OCI-LY1 (cell line): Measurements from ENCODE around the gene SYNGR1.

Experiments used
- H2AFZ ChIP-seq: fragments of 200-600 bp; sonication (generic), shearing (Covaris generic); 2 replicates; pipeline ENCODE4 v1.6.0; 2014; ENCODE audit warnings: antibody characterized with exemption, mild to moderate bottlenecking, low read length
- H3F3A ChIP-seq: fragments of 200-600 bp; sonication (generic), shearing (Covaris generic); 2 replicates; pipeline ENCODE4 v1.6.0; 2014; ENCODE audit warnings: mild to moderate bottlenecking, antibody characterized with exemption, low read length, moderate library complexity; ENCODE audit not compliant: insufficient read depth
- H3K27ac ChIP-seq: fragments of 200-600 bp; sonication (generic); 2 replicates; pipeline ENCODE4 v1.5.1; 2014; ENCODE audit warnings: low read length, mixed run types, mild to moderate bottlenecking, low read depth; ENCODE audit not compliant: poor library complexity, severe bottlenecking
- H3K27me3 ChIP-seq: fragments of 200-600 bp; sonication (generic); 2 replicates; pipeline ENCODE4 v1.6.0; 2014; ENCODE audit warnings: antibody characterized with exemption, mild to moderate bottlenecking, low read length, moderate library complexity; ENCODE audit not compliant: insufficient read depth
- H3K36me3 ChIP-seq: fragments of 200-600 bp; sonication (generic); 2 replicates; pipeline ENCODE4 v1.6.1; 2014; ENCODE audit warnings: mild to moderate bottlenecking, antibody characterized with exemption, low read length, moderate library complexity, mixed read lengths; ENCODE audit not compliant: insufficient read depth
- H3K4me1 ChIP-seq: fragments of 200-600 bp; sonication (generic); 2 replicates; pipeline ENCODE4 v1.5.1; 2014; ENCODE audit warnings: mild to moderate bottlenecking, low read length, moderate library complexity; ENCODE audit not compliant: insufficient read depth, severe bottlenecking
- H3K4me2 ChIP-seq: fragments of 200-600 bp; sonication (generic), shearing (Covaris generic); 2 replicates; pipeline ENCODE4 v1.6.1; 2014; ENCODE audit warnings: low read length
- H3K4me3 ChIP-seq: fragments of 200-600 bp; sonication (generic); 2 replicates; pipeline ENCODE4 v1.5.1; 2014; ENCODE audit warnings: low read length, low read depth, mild to moderate bottlenecking, mixed read lengths; ENCODE audit not compliant: poor library complexity, severe bottlenecking
- H3K79me2 ChIP-seq: fragments of 200-600 bp; shearing (Covaris generic); 2 replicates; pipeline ENCODE4 v1.6.1; 2016; ENCODE audit warnings: mixed run types, low read length, mixed read lengths; ENCODE audit not compliant: insufficient read depth
- H3K9ac ChIP-seq: fragments of 200-600 bp; sonication (generic), shearing (Covaris generic); 2 replicates; pipeline ENCODE4 v1.6.1; 2014; ENCODE audit warnings: mild to moderate bottlenecking, low read length, mixed read lengths
- H3K9me2 ChIP-seq: fragments of 200-600 bp; sonication (generic), shearing (Covaris generic); 2 replicates; pipeline ENCODE4 v1.6.1; 2014; ENCODE audit warnings: low read depth, mild to moderate bottlenecking, low read length, mixed read lengths
- H3K9me3 ChIP-seq: fragments of 200-600 bp; shearing (Covaris generic); 2 replicates; pipeline ENCODE4 v1.6.1; 2014; ENCODE audit warnings: low read length, mixed read lengths
- H4K20me1 ChIP-seq: fragments of 200-600 bp; sonication (generic), shearing (Covaris generic); 2 replicates; pipeline ENCODE4 v1.6.0; 2016; ENCODE audit warnings: mild to moderate bottlenecking, low read length; ENCODE audit not compliant: insufficient read depth
- CTCF ChIP-seq: fragments of 200-600 bp; sonication (generic), shearing (Covaris generic); IDR thresholded peaks from 2 replicates; pipeline ENCODE4 v1.5.1; 2017; ENCODE audit warnings: mild to moderate bottlenecking, antibody characterized with exemption, low read length, moderate library complexity, mixed read lengths
- EZH2 ChIP-seq: fragments of 200-600 bp; sonication (generic), shearing (Covaris generic); IDR thresholded peaks from 2 replicates; pipeline ENCODE4 v1.8.0; 2017; ENCODE audit warnings: borderline replicate concordance, mixed run types, mild to moderate bottlenecking, antibody characterized with exemption, low read length, moderate library complexity, mixed read lengths

SYNGR1 gene

GRCh38 chr22:39417641-39418040 lies 67.8 kb downstream of the SYNGR1 start:
- no peaks in the 10 kb centered on the region for H3K79me2 ChIP-seq
- H3K4me2 ChIP-seq: peak overlapping the region; percentile 47; the same call in 1 of the 2 replicates
- no peak for TF ChIP-seq CTCF
- TF ChIP-seq EZH2: no peak
- H2AFZ ChIP-seq: no peak overlapping the region
- no peaks in the 10 kb centered on the region for H4K20me1 ChIP-seq
- H3K9me2 ChIP-seq: no peaks in the 10 kb centered on the region
- no peaks in the 10 kb centered on the region for H3F3A ChIP-seq
- H3K9me3 ChIP-seq: no peaks in the 10 kb centered on the region
- peaks cover 57% of the 10 kb centered on the region for H3K36me3 ChIP-seq
- H3K9ac ChIP-seq: peak overlapping the region; percentile 25; the same call in 1 of the 2 replicates
- H3K4me1 ChIP-seq: peaks cover 29% of the 10 kb centered on the region
- peak overlapping the region; percentile 75 for H3K27ac ChIP-seq
- no peak overlapping the region for H3K4me3 ChIP-seq
- no peaks in the 10 kb centered on the region for H3K27me3 ChIP-seq

GRCh38 chr22:39418696-39419095 lies 68.9 kb downstream of the SYNGR1 start:
- H3F3A ChIP-seq: no peaks in the 10 kb centered on the region
- TF ChIP-seq CTCF (peak; percentile 44; the same call in 1 of the 2 replicates), EZH2 (no peak)

GRCh38 chr22:39419096-39419495 lies 69.3 kb downstream of the SYNGR1 start:
- H3K27ac ChIP-seq: peak overlapping the region; percentile 75
- no peaks in the 10 kb centered on the region for H3K27me3 ChIP-seq
- no peaks in the 10 kb centered on the region for H3K9me2 ChIP-seq
- no peak overlapping the region for H2AFZ ChIP-seq
- no peaks in the 10 kb centered on the region for H3F3A ChIP-seq
- H3K4me3 ChIP-seq: peak overlapping the region; percentile 26
- no peak for TF ChIP-seq EZH2
- TF ChIP-seq CTCF: no peak
- peaks cover 68% of the 10 kb centered on the region for H3K36me3 ChIP-seq
- H4K20me1 ChIP-seq: no peaks in the 10 kb centered on the region
- H3K9ac ChIP-seq: peak overlapping the region; percentile 25; the same call in 1 of the 2 replicates
- H3K4me2 ChIP-seq: peak overlapping the region; percentile 47; the same call in 1 of the 2 replicates
- peaks cover 25% of the 10 kb centered on the region for H3K4me1 ChIP-seq
- no peaks in the 10 kb centered on the region for H3K9me3 ChIP-seq
- H3K79me2 ChIP-seq: no peaks in the 10 kb centered on the region

More at GRCh38 chr22:39418696-39419095, 68.9 kb downstream of the SYNGR1 start:
- H3K4me1 ChIP-seq: peaks cover 28% of the 10 kb centered on the region
- no peaks in the 10 kb centered on the region for H4K20me1 ChIP-seq
- peaks cover 64% of the 10 kb centered on the region for H3K36me3 ChIP-seq
- H3K4me3 ChIP-seq: peak overlapping the region; percentile 26
- H3K9me2 ChIP-seq: no peaks in the 10 kb centered on the region
- no peaks in the 10 kb centered on the region for H3K9me3 ChIP-seq
- H3K9ac ChIP-seq: peak overlapping the region; percentile 25; the same call in 1 of the 2 replicates
- peak overlapping the region; percentile 75 for H3K27ac ChIP-seq
- no peaks in the 10 kb centered on the region for H3K79me2 ChIP-seq
- peak overlapping the region; percentile 47; the same call in 1 of the 2 replicates for H3K4me2 ChIP-seq
- H2AFZ ChIP-seq: no peak overlapping the region
- H3K27me3 ChIP-seq: no peaks in the 10 kb centered on the region
